SK-N-SH treated with all-trans-retinoic acid at 6 μM for 48 hours (cell line): Measurements from ENCODE around the gene RASA3.
"Not testable (repeated sequence)": the region's sequence is repeated elsewhere in the genome, so short reads cannot be mapped to it uniquely, and the experiment has no call there.

ENCODE experiments used
- ARNTL ChIP-seq: fragments of 450-650 bp; formaldehyde crosslinking; IDR thresholded peaks from 2 replicates; pipeline ENCODE4 v1.5.0; 2020; ENCODE audit warnings: low read depth, mild to moderate bottlenecking, moderate library complexity, borderline replicate concordance
- BACH2 ChIP-seq: fragments of 250-450 bp; sonication (Bioruptor Pico); IDR thresholded peaks from 2 replicates; pipeline ENCODE4 v1.9.0; 2021; ENCODE audit warnings: mild to moderate bottlenecking, borderline replicate concordance
- ESRRG ChIP-seq: fragments of 250-450 bp; sonication (Bioruptor Pico); IDR thresholded peaks from 2 replicates; pipeline ENCODE4 v1.6.1; 2021; ENCODE audit warnings: mild to moderate bottlenecking
- PPARA ChIP-seq: fragments of 250-450 bp; sonication (Bioruptor Pico); IDR thresholded peaks from 2 replicates; pipeline ENCODE4 v1.5.0; 2020; ENCODE audit warnings: mild to moderate bottlenecking, borderline replicate concordance
- RARB ChIP-seq: fragments of 250-450 bp; sonication (Bioruptor Pico); IDR thresholded peaks from 2 replicates; pipeline ENCODE4 v1.8.0; 2021; ENCODE audit warnings: mild to moderate bottlenecking, moderate library complexity
- SNAI2 ChIP-seq: fragments of 250-450 bp; sonication (Bioruptor Pico); IDR thresholded peaks from 2 replicates; pipeline ENCODE4 v1.5.0; 2020; ENCODE audit warnings: mild to moderate bottlenecking, moderate library complexity
- ZC3H10 ChIP-seq: fragments of 250-450 bp; sonication (Bioruptor Pico); IDR thresholded peaks from 2 replicates; pipeline ENCODE4 v1.5.1; 2021; ENCODE audit warnings: mild to moderate bottlenecking, moderate library complexity
- ZFP3 ChIP-seq: fragments of 250-450 bp; sonication (Bioruptor Pico); IDR thresholded peaks from 2 replicates; pipeline ENCODE4 v1.5.0; 2020; ENCODE audit warnings: mild to moderate bottlenecking, moderate library complexity
- TF ChIP-seq, protein P1 (sequence below): fragments of 250-450 bp; sonication (Bioruptor Pico); IDR thresholded peaks from 2 replicates; pipeline ENCODE4 v1.5.0; 2020; ENCODE audit warnings: mild to moderate bottlenecking, moderate library complexity
- TF ChIP-seq, protein P2 (sequence below): fragments of 250-450 bp; sonication (Bioruptor Pico); IDR thresholded peaks from 2 replicates; pipeline ENCODE4 v1.5.1; 2020; ENCODE audit warnings: low read depth, mild to moderate bottlenecking, moderate library complexity
- TF ChIP-seq, protein P3 (sequence below): fragments of 250-450 bp; sonication (Bioruptor Pico); IDR thresholded peaks from 2 replicates; pipeline ENCODE4 v1.8.0; 2020; ENCODE audit warnings: mild to moderate bottlenecking, moderate library complexity, borderline replicate concordance
- TF ChIP-seq, protein P4 (sequence below): fragments of 250-450 bp; sonication (Bioruptor Pico); IDR thresholded peaks from 2 replicates; pipeline ENCODE4 v1.8.0; 2021; ENCODE audit warnings: low read depth, mild to moderate bottlenecking, moderate library complexity, borderline replicate concordance

DNA sequence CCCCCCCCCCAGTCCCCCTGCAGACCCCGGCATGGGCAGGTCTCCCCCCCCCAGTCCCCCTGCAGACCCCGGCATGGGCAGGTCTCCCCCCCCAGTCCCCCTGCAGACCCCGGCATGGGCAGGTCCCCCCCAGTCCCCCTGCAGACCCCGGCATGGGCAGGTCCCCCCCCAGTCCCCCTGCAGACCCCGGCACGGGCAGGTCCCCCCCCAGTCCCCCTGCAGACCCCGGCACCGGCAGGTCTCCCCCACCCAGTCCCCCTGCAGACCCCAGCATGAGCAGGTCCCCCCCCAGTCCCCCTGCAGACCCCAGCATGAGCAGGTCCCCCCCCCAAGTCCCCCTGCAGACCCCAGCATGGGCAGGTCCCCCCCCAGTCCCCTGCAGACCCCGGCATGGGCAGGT lies 703 bp upstream of the RASA3 start:
- not testable (repeated sequence) for TF ChIP-seq ZFP3, ZC3H10, RARB, SNAI2, PPARA, BACH2, ESRRG, ARNTL (CRISPR knock-in tag)
- TF ChIP-seq, protein P1, sequence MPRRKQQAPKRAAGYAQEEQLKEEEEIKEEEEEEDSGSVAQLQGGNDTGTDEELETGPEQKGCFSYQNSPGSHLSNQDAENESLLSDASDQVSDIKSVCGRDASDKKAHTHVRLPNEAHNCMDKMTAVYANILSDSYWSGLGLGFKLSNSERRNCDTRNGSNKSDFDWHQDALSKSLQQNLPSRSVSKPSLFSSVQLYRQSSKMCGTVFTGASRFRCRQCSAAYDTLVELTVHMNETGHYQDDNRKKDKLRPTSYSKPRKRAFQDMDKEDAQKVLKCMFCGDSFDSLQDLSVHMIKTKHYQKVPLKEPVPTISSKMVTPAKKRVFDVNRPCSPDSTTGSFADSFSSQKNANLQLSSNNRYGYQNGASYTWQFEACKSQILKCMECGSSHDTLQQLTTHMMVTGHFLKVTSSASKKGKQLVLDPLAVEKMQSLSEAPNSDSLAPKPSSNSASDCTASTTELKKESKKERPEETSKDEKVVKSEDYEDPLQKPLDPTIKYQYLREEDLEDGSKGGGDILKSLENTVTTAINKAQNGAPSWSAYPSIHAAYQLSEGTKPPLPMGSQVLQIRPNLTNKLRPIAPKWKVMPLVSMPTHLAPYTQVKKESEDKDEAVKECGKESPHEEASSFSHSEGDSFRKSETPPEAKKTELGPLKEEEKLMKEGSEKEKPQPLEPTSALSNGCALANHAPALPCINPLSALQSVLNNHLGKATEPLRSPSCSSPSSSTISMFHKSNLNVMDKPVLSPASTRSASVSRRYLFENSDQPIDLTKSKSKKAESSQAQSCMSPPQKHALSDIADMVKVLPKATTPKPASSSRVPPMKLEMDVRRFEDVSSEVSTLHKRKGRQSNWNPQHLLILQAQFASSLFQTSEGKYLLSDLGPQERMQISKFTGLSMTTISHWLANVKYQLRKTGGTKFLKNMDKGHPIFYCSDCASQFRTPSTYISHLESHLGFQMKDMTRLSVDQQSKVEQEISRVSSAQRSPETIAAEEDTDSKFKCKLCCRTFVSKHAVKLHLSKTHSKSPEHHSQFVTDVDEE (CRISPR knock-in tag) = not testable (repeated sequence)
- TF ChIP-seq, protein P2, sequence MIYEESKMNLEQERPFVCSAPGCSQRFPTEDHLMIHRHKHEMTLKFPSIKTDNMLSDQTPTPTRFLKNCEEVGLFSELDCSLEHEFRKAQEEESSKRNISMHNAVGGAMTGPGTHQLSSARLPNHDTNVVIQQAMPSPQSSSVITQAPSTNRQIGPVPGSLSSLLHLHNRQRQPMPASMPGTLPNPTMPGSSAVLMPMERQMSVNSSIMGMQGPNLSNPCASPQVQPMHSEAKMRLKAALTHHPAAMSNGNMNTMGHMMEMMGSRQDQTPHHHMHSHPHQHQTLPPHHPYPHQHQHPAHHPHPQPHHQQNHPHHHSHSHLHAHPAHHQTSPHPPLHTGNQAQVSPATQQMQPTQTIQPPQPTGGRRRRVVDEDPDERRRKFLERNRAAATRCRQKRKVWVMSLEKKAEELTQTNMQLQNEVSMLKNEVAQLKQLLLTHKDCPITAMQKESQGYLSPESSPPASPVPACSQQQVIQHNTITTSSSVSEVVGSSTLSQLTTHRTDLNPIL (CRISPR knock-in tag) = not testable (repeated sequence)
- TF ChIP-seq, protein P3, sequence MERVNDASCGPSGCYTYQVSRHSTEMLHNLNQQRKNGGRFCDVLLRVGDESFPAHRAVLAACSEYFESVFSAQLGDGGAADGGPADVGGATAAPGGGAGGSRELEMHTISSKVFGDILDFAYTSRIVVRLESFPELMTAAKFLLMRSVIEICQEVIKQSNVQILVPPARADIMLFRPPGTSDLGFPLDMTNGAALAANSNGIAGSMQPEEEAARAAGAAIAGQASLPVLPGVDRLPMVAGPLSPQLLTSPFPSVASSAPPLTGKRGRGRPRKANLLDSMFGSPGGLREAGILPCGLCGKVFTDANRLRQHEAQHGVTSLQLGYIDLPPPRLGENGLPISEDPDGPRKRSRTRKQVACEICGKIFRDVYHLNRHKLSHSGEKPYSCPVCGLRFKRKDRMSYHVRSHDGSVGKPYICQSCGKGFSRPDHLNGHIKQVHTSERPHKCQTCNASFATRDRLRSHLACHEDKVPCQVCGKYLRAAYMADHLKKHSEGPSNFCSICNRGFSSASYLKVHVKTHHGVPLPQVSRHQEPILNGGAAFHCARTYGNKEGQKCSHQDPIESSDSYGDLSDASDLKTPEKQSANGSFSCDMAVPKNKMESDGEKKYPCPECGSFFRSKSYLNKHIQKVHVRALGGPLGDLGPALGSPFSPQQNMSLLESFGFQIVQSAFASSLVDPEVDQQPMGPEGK = not testable (repeated sequence)
- TF ChIP-seq, protein P4, sequence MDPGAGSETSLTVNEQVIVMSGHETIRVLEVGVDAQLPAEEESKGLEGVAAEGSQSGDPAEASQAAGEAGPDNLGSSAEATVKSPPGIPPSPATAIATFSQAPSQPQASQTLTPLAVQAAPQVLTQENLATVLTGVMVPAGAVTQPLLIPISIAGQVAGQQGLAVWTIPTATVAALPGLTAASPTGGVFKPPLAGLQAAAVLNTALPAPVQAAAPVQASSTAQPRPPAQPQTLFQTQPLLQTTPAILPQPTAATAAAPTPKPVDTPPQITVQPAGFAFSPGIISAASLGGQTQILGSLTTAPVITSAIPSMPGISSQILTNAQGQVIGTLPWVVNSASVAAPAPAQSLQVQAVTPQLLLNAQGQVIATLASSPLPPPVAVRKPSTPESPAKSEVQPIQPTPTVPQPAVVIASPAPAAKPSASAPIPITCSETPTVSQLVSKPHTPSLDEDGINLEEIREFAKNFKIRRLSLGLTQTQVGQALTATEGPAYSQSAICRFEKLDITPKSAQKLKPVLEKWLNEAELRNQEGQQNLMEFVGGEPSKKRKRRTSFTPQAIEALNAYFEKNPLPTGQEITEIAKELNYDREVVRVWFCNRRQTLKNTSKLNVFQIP (CRISPR knock-in tag) = not testable (repeated sequence)
